ENCODE results near the gene TMEM132D.

GRCh38 chr12:129549656-129550055 lies 354.2 kb downstream of the TMEM132D start:
- no peak for TF ChIP-seq CTCF (IDR thresholded peaks at IDR 0.05)
- TF ChIP-seq POLR2AphosphoS5 (IDR thresholded peaks at IDR 0.05; ENCODE audit: low read depth, low read length) = no peak
- TF ChIP-seq SIN3A (IDR thresholded peaks at IDR 0.05; ENCODE audit: borderline replicate concordance, insufficient read depth, low read depth, low read length) = no peak
- no peak for TF ChIP-seq TCF7L2 (IDR thresholded peaks at IDR 0.05; ENCODE audit: low read depth, low read length)
